Esophagus squamous epithelium (tissue), 5 donors: ENCODE measurements around the gene COG4. TPM values are rescaled to one million over a fixed set of nuclear protein-coding genes. Genes with fewer than 3 reads are reported as not detected.

Source experiments
- DNase-seq: peaks from one replicate; lab custom pipeline; 2025; lab: John Stamatoyannopoulos, UW
- H3K27ac ChIP-seq, 4 donors: fragments of 200-600 bp; sonication (generic); one replicate each; pipeline ENCODE4 v1.5.1; 2016 to 2019; ENCODE audit warnings: mild to moderate bottlenecking in 1 of 4
- H3K27me3 ChIP-seq, 4 donors: fragments of 200-600 bp; sonication (generic); 1 replicate in 3 of 4; 2 replicates in 1 of 4; pipeline versions ENCODE4 v1.5.1 to v1.6.0; 2017 to 2021; ENCODE audit warnings: antibody characterized with exemption in 1 of 4
- H3K36me3 ChIP-seq, 3 donors: fragments of 200-600 bp; sonication (generic); one replicate each; pipeline ENCODE4 v1.5.1; 2016 to 2019
- H3K4me1 ChIP-seq, 3 donors: fragments of 200-600 bp; sonication (generic); one replicate each; pipeline ENCODE4 v1.5.1; 2017 to 2019
- H3K4me3 ChIP-seq, 4 donors: fragments of 200-600 bp; sonication (generic); 1 replicate in 3 of 4; 2 replicates in 1 of 4; pipeline ENCODE4 v1.5.1; 2016 to 2019; ENCODE audit warnings: mild to moderate bottlenecking in 2 of 4, moderate library complexity in 1 of 4
- H3K9me3 ChIP-seq, 3 donors: fragments of 200-600 bp; sonication (generic); one replicate each; pipeline ENCODE4 v1.5.1; 2016 to 2019
- CTCF ChIP-seq, 6 experiments: fragments of 450-650 bp in 4 of 6; fragments of 200-600 bp in 2 of 6; sonication (generic) in 2 of 6; IDR thresholded peaks; one replicate each; pipeline ENCODE4 v1.5.1; 2016 to 2019; ENCODE audit warnings: antibody characterized with exemption in 6 of 6, mild to moderate bottlenecking in 4 of 6, moderate library complexity in 4 of 6
- POLR2A ChIP-seq, 4 donors: fragments of 450-650 bp; IDR thresholded peaks; one replicate each; pipeline ENCODE4 v1.6.1; 2017; ENCODE audit warnings: antibody characterized with exemption in 4 of 4, mild to moderate bottlenecking in 4 of 4, moderate library complexity in 3 of 4
- WGBS, 2 donors: methylation state at CpG; one replicate each; pipeline ENCODE4 v1.1.5; 2018; 5-methylcytosine and 5-hydroxymethylcytosine counted together
- intact Hi-C: fragments of 100-400 bp; cut with DNase I; formaldehyde crosslinking; loops from one replicate; pipeline ENCODE4 v1.15.0; 2022
- total RNA-seq, 4 donors: library from RNA; depleted of rRNA; stranded (reverse); fragments of >200 nt; gene quantifications; one replicate each; pipeline ENCODE4 v1.1.0, GENCODE V29; 2016
- donor health status: DM: yes; HTN: yes; CAD: no.

The COG4 gene
- total RNA-seq, 4 donors from 2014 or later, result 40.3 to 54.0 (median 47.5) TPM

DNA sequence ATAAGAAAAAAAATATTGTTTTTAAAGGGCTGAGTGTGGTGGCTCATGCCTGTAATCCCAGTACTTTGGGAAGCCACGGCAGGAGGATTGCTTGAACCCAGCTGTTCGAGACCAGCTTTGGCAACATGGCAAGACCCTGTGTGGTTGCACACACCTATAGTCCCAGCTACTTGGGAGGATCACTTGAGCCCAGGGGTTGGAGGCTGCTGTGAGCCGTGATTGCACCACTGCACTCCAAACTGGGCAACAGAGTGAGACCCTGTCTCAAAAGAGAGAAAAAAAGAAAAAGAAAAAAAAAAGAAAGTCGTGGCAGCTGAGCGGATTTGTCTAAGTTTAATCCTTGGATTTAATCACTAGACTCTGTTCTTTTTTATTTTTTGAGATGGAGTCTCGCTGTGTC is 75.3 kb downstream of the COG4 start:
- DNase-seq, result no peak
- Histone ChIP-seq H3K9me3 (no peaks in the 10 kb centered on the region), H3K36me3 (no peaks in the 10 kb centered on the region), H3K4me3 (no peak overlapping the region), H3K4me1 (peaks cover 0 to under 1% (median 0%) of the 10 kb centered on the region in 3 donors), H3K27ac (no peak overlapping the region), H3K27me3 (peaks cover 0 to 7% (median 0%) of the 10 kb centered on the region in 4 donors)
- no peak for TF ChIP-seq CTCF (IDR thresholded peaks at IDR 0.05)
- no peak for TF ChIP-seq POLR2A (IDR thresholded peaks at IDR 0.05)
- 74 to 80% methylated on average over 6 of the region's 6 CpGs for WGBS, 2 donors
- intact Hi-C loops, result no loop called here

DNA sequence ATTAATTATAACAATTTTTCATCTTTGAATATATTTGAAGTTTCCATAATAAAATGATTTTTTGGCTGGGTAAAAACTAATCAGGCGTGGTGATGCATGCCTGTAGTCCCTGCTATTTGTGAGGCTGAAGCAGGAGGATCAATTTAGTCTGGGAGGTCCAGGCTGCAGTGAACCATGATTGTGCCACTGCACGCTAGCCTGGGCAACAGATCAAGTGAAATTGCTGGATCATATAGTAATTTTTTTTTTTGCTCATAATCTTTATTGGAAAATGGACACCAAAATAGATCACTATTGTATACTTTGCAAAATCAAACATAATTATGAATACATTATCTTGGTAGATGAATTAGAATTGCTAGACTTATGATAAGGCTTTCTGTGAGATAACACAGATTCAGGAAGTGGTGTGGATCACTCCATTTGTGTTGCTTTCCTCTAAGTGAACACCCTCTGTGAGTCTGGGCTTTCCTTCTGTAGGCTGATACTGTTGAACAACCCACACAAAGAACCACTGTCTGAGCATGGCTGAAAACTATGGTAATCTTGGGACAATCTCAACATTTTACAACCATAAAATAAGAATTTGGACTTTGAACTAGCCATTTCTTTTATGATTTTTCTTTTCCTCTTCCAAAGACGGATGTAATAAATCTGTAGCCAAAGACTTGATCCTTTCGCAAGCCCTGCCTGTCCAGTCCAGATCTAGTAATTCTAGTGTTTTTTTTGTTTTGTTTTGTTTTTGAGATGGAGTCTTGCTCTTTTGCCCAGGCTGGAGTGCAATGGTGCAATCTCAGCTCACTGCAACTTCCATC is 78.9 kb downstream of the COG4 start:
- WGBS, 2 donors, result 70 to 77% methylated on average over 4 of the region's 4 CpGs
- no peaks in the 10 kb centered on the region for H3K27me3 ChIP-seq
- intact Hi-C loops, result no loop called here
- no peak overlapping the region for H3K27ac ChIP-seq
- TF ChIP-seq POLR2A (IDR thresholded peaks at IDR 0.05) (no peak), CTCF (IDR thresholded peaks at IDR 0.05) (no peak)
- peaks cover 0 to 6% (median 3%) of the 10 kb centered on the region in 3 donors for H3K4me1 ChIP-seq
- no peaks in the 10 kb centered on the region for H3K36me3 ChIP-seq
- no peak for DNase-seq
- H3K4me3 ChIP-seq, result no peak overlapping the region
- H3K9me3 ChIP-seq, result no peaks in the 10 kb centered on the region

DNA sequence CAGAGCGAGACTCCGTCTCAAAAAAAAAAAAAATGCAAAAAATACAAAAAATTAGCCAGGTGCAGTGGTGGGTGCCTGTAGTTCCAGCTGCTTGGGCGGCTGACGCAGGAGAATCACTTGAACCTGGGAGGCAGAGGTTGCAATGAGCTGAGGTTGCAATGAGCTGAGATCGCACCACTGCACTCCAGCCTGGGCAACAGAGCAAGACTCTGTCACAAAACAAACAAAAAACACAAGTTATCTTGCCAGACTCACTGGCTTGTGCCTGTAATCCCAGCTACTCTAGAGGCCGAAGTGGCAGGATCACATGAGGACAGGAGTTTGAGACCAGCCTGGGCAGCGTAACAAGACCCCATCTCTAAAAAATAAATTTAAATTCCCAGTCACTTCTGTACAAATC is 81.0 kb downstream of the COG4 start:
- TF ChIP-seq POLR2A (IDR thresholded peaks at IDR 0.05) (no peak), CTCF (IDR thresholded peaks at IDR 0.05) (no peak)
- Histone ChIP-seq H3K4me1 (peaks cover 8 to 24% (median 15%) of the 10 kb centered on the region in 3 donors), H3K27me3 (no peaks in the 10 kb centered on the region), H3K36me3 (no peaks in the 10 kb centered on the region), H3K4me3 (no peak overlapping the region), H3K27ac (no peak overlapping the region), H3K9me3 (no peaks in the 10 kb centered on the region)
- intact Hi-C loops, result no loop called here
- WGBS, 2 donors, result 94 to 96% methylated on average over 6 to 7 of the region's 7 CpGs
- DNase-seq, result no peak

DNA sequence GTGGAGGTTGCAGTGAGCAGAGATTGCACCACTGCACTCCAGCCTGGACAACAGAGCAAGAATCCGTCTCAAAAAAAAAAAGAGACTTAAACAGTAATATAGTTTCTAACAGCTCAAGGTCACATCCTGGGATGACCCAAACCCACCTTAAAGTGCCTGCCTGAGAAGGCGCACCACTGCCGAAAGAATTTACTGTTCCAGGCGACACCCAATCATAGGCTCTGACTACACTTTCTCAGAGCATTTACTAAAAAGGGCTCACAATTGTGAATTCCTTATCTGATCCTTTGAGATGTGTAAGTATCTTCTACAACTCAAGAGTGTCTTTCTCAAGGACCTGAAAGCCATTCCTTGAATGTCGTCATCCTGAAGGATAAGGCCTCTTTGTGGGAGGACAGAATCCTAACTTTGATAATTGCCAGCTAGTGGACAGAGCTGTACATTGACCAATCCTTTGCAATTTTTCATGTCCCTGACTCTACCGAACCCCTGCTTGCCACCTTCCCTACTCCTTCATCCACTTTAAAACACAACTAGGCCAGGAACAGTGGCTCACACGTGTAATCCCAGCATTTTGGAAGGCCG is 81.9 kb downstream of the COG4 start:
- Histone ChIP-seq H3K27me3 (no peaks in the 10 kb centered on the region), H3K9me3 (no peaks in the 10 kb centered on the region), H3K4me1 (peaks cover 13 to 32% (median 24%) of the 10 kb centered on the region in 3 donors), H3K27ac (no peak overlapping the region), H3K4me3 (no peak overlapping the region), H3K36me3 (no peaks in the 10 kb centered on the region)
- WGBS, 2 donors, result 89% methylated on average over 8 of the region's 8 CpGs
- DNase-seq, result no peak
- TF ChIP-seq POLR2A (IDR thresholded peaks at IDR 0.05) (no peak), CTCF (IDR thresholded peaks at IDR 0.05) (no peak)
- intact Hi-C loops, result no loop called here

GRCh38 chr16:70440009-70440692 is 83.2 kb downstream of the COG4 start:
- H3K27ac ChIP-seq, result no peak overlapping the region
- TF ChIP-seq CTCF (IDR thresholded peaks at IDR 0.05), result no peak
- no peak for TF ChIP-seq POLR2A (IDR thresholded peaks at IDR 0.05)
- H3K36me3 ChIP-seq, result no peaks in the 10 kb centered on the region
- no peak for DNase-seq
- H3K9me3 ChIP-seq, result no peaks in the 10 kb centered on the region
- 60 to 67% methylated on average over 6 to 7 of the region's 11 CpGs for WGBS, 2 donors
- H3K27me3 ChIP-seq, result no peaks in the 10 kb centered on the region
- peaks cover 13 to 41% (median 24%) of the 10 kb centered on the region in 3 donors for H3K4me1 ChIP-seq
- intact Hi-C loops, result no loop called here
- peak overlapping the region in 2 of 4 donors; percentile 67 to 80 for H3K4me3 ChIP-seq
